HCT116 (cell line): ENCODE data around the gene NR2F2. TPM values are rescaled to one million over a fixed set of nuclear protein-coding genes. Genes with fewer than 3 reads are reported as not detected.

ENCODE experiments used
- ATAC-seq: fragments of 200-7000 bp; cut with Tn5 transposase; 2 replicates; pipeline ENCODE4 v1.9.1; 2020; ENCODE audit warnings: mild to moderate bottlenecking, moderate library complexity
- BruUV-seq: library from RNA; stranded (reverse); fragments of 400-500 nt; replicated peaks from 2 replicates; lab custom pipeline; 2021; lab: Mats Ljungman, UMichigan
- CTCF ChIA-PET: fragments of 300-600 bp; sonication (Branson Sonifier 250); formaldehyde crosslinking; loops from one replicate; lab custom pipeline; 2021; ENCODE audit warnings: antibody characterized with exemption; lab: Charles Lee
- POLR2A ChIA-PET: fragments of 300-600, 350-600 bp; sonication (Branson Sonifier 250); formaldehyde crosslinking; loops from one replicate; lab custom pipeline; 2021; ENCODE audit warnings: antibody characterized with exemption; lab: Charles Lee
- RAD21 ChIA-PET, 2 experiments: fragments of 300-600 bp; sonication (Branson Sonifier 250); formaldehyde crosslinking; loops; one replicate each; lab custom pipeline; 2023; ENCODE audit warnings: low total read pairs in 2 of 2; ENCODE audit not compliant: uncharacterized antibody in 2 of 2, unreplicated experiment in 2 of 2, low non-redundant PET in 1 of 2; lab: Charles Lee
- DNase-seq: peaks from one replicate; pipeline ENCODE4 v3.0.0-alpha.2; 2010; ENCODE audit warnings: low read depth, low spot score
- H2AFZ ChIP-seq: fragments of 200-600 bp; shearing (Covaris generic), sonication (generic); 2 replicates; pipeline ENCODE4 v1.6.1; 2017; ENCODE audit warnings: low read depth, mixed run types, mixed read lengths, antibody characterized with exemption, low read length; ENCODE audit not compliant: poor library complexity, severe bottlenecking
- H3K27ac ChIP-seq: 2 replicates; pipeline ENCODE4 v1.5.1; 2012; ENCODE audit warnings: low read depth, low read length
- H3K27me3 ChIP-seq: fragments of 200-600 bp; sonication (generic); 2 replicates; pipeline ENCODE4 v1.6.1; 2016; ENCODE audit warnings: mixed run types, low read length, mixed read lengths; ENCODE audit not compliant: insufficient read depth
- H3K36me3 ChIP-seq, 2 experiments: fragments of 200-500 bp in 1 of 2; fragments of 200-600 bp in 1 of 2; sonication (Bioruptor generic) in 1 of 2; sonication (generic) in 1 of 2; 2 replicates each; pipeline versions ENCODE4 v1.5.1 to v1.6.1; 2014 to 2016; ENCODE audit warnings: low read length in 2 of 2, inconsistent platforms in 1 of 2, mixed read lengths in 1 of 2, mixed run types in 1 of 2; ENCODE audit not compliant: insufficient read depth in 2 of 2, control insufficient read depth in 1 of 2
- H3K4me1 ChIP-seq, 2 experiments: fragments of 200-600 bp in 1 of 2; sonication (generic) in 1 of 2; 2 replicates each; pipeline versions ENCODE4 v1.5.1 to v1.6.1; 2012 to 2017; ENCODE audit warnings: low read length in 2 of 2, inconsistent platforms in 1 of 2, mild to moderate bottlenecking in 1 of 2, mixed read lengths in 1 of 2, mixed run types in 1 of 2, moderate library complexity in 1 of 2; ENCODE audit not compliant: insufficient read depth in 2 of 2, control insufficient read depth in 1 of 2
- H3K4me2 ChIP-seq: fragments of 200-600 bp; sonication (generic); 2 replicates; pipeline ENCODE4 v1.6.1; 2017; ENCODE audit warnings: mixed run types, low read length, mixed read lengths
- H3K4me3 ChIP-seq, 2 experiments: fragments of 200-600 bp in 1 of 2; sonication (generic) in 1 of 2; replicated peaks in 1 of 2; 2 replicates each; pipeline ENCODE4 v1.5.1; 2011 to 2016; ENCODE audit warnings: low read length in 2 of 2, control low read depth in 1 of 2, low read depth in 1 of 2, mild to moderate bottlenecking in 1 of 2, mixed read lengths in 1 of 2, mixed run types in 1 of 2
- H3K79me2 ChIP-seq: fragments of 200-600 bp; sonication (generic); 2 replicates; pipeline ENCODE4 v1.6.1; 2017; ENCODE audit warnings: mild to moderate bottlenecking, mixed run types, low read length, moderate library complexity, mixed read lengths; ENCODE audit not compliant: insufficient read depth
- H3K9ac ChIP-seq: fragments of 200-600 bp; sonication (generic); 2 replicates; pipeline ENCODE4 v1.6.1; 2016; ENCODE audit warnings: low read length, mixed read lengths
- H3K9me2 ChIP-seq: fragments of 200-600 bp; sonication (generic), shearing (Covaris generic); 2 replicates; pipeline ENCODE4 v1.6.1; 2017; ENCODE audit warnings: mixed run types, mild to moderate bottlenecking, moderate library complexity; ENCODE audit not compliant: insufficient read depth
- H3K9me3 ChIP-seq, 2 experiments: fragments of 200-500 bp in 1 of 2; fragments of 200-600 bp in 1 of 2; sonication (Bioruptor generic) in 1 of 2; sonication (generic) in 1 of 2; 2 replicates each; pipeline ENCODE4 v1.6.1; 2014 to 2017; ENCODE audit warnings: low read length in 2 of 2, mixed read lengths in 2 of 2, inconsistent platforms in 1 of 2, low read depth in 1 of 2, mild to moderate bottlenecking in 1 of 2, mixed run types in 1 of 2, moderate library complexity in 1 of 2; ENCODE audit not compliant: control insufficient read depth in 1 of 2, insufficient read depth in 1 of 2
- H4K20me1 ChIP-seq: fragments of 200-600 bp; sonication (generic), shearing (Covaris generic); 2 replicates; pipeline ENCODE4 v1.6.1; 2017; ENCODE audit warnings: mixed run types, mild to moderate bottlenecking, moderate library complexity; ENCODE audit not compliant: insufficient read depth
- CBX3 ChIP-seq: IDR thresholded peaks from 2 replicates; pipeline ENCODE4 v1.6.1; 2012; ENCODE audit warnings: low read depth
- ELF1 ChIP-seq: IDR thresholded peaks from 2 replicates; pipeline ENCODE4 v1.6.1; 2012; ENCODE audit warnings: low read depth, borderline replicate concordance
- EZH2phosphoT487 ChIP-seq: fragments of 200-600 bp; IDR thresholded peaks from 2 replicates; pipeline ENCODE4 v1.6.1; 2018; ENCODE audit warnings: antibody characterized with exemption, borderline replicate concordance
- MAX ChIP-seq: IDR thresholded peaks from 2 replicates; pipeline ENCODE4 v1.6.1; 2012
- RAD21 ChIP-seq: IDR thresholded peaks from 2 replicates; pipeline ENCODE4 v1.6.1; 2012; ENCODE audit warnings: low read depth, mild to moderate bottlenecking
- SP1 ChIP-seq: IDR thresholded peaks from 2 replicates; pipeline ENCODE4 v1.6.1; 2012; ENCODE audit warnings: low read depth
- ZNF274 ChIP-seq: fragments of 200-500 bp; sonication (Bioruptor generic); IDR thresholded peaks from 2 replicates; pipeline ENCODE4 v1.6.1; 2014; ENCODE audit warnings: mild to moderate bottlenecking, low read depth, low read length, inconsistent platforms
- intact Hi-C: fragments of 100-400 bp; cut with micrococcal nuclease; formaldehyde crosslinking; loops from 2 replicates; pipeline ENCODE4 v1.10.0; 2022
- total RNA-seq: library from RNA; stranded (reverse); gene quantifications from one replicate; pipeline ENCODE4 v1.2.1, GENCODE V29; 2021; ENCODE audit not compliant: unreplicated experiment
- TF ChIP-seq, protein P1 (sequence below): IDR thresholded peaks from 2 replicates; pipeline ENCODE4 v1.6.1; 2012
- TF ChIP-seq, protein P2 (sequence below): IDR thresholded peaks from 2 replicates; pipeline ENCODE4 v1.6.1; 2012; ENCODE audit warnings: low read depth

Gene NR2F2
- total RNA-seq, 1 experiment from 2014 or later, result 61.4 TPM

- ChIA-PET CTCF (interaction anchor here (1.8 kb wide), 1 partner anchor 22 kb away, joined by 6 read pairs; no protein-coding TSS in a partner anchor), RAD21 (no interaction called here), POLR2A (no interaction called here)
- no TSS peak for BruUV-seq
- Histone ChIP-seq H3K36me3 (peaks cover 0 to 21% of the 10 kb centered on the region in 2 experiments; a peak in 2 of 4 replicates), H2AFZ (no peak overlapping the region), H3K4me3 (no peak overlapping the region), H3K9me3 (no peaks in the 10 kb centered on the region), H3K9me2 (no peaks in the 10 kb centered on the region), H3K4me2 (no peak overlapping the region), H4K20me1 (peaks cover 12% of the 10 kb centered on the region; the same call in 1 of the 2 replicates), H3K27ac (no peak overlapping the region)
- intact Hi-C loops, result no loop called here
- no peak for ATAC-seq
- TF ChIP-seq ELF1 (no peak), MAX (no peak), CBX3 (no peak), SP1 (no peak), RAD21 (no peak), EZH2phosphoT487 (no peak), ZNF274 (no peak)
- TF ChIP-seq, protein P1, sequence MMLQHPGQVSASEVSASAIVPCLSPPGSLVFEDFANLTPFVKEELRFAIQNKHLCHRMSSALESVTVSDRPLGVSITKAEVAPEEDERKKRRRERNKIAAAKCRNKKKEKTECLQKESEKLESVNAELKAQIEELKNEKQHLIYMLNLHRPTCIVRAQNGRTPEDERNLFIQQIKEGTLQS, result no peak
- TF ChIP-seq, protein P2, sequence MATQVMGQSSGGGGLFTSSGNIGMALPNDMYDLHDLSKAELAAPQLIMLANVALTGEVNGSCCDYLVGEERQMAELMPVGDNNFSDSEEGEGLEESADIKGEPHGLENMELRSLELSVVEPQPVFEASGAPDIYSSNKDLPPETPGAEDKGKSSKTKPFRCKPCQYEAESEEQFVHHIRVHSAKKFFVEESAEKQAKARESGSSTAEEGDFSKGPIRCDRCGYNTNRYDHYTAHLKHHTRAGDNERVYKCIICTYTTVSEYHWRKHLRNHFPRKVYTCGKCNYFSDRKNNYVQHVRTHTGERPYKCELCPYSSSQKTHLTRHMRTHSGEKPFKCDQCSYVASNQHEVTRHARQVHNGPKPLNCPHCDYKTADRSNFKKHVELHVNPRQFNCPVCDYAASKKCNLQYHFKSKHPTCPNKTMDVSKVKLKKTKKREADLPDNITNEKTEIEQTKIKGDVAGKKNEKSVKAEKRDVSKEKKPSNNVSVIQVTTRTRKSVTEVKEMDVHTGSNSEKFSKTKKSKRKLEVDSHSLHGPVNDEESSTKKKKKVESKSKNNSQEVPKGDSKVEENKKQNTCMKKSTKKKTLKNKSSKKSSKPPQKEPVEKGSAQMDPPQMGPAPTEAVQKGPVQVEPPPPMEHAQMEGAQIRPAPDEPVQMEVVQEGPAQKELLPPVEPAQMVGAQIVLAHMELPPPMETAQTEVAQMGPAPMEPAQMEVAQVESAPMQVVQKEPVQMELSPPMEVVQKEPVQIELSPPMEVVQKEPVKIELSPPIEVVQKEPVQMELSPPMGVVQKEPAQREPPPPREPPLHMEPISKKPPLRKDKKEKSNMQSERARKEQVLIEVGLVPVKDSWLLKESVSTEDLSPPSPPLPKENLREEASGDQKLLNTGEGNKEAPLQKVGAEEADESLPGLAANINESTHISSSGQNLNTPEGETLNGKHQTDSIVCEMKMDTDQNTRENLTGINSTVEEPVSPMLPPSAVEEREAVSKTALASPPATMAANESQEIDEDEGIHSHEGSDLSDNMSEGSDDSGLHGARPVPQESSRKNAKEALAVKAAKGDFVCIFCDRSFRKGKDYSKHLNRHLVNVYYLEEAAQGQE, result no peak
- TF ChIP-seq, all 23 proteins: peak for 0
- peaks cover 72% of the 10 kb centered on the region for H3K79me2 ChIP-seq
- no peak for DNase-seq
- H3K9ac ChIP-seq, result no peak overlapping the region
- H3K27me3 ChIP-seq, result no peaks in the 10 kb centered on the region
- no peaks in the 10 kb centered on the region for H3K4me1 ChIP-seq
Observed at GRCh38 chr15:96349034-96349856, 18.7 kb downstream of the NR2F2 start.
